Measurements from ENCODE around the gene FOXD4L4.
"Not testable (repeated sequence)": the region's sequence is repeated elsewhere in the genome, so short reads cannot be mapped to it uniquely, and the experiment has no call there.

The FOXD4L4 gene
- total RNA-seq: 0 to 0.11 (median 0.04) reads per million in 3 experiments

DNA sequence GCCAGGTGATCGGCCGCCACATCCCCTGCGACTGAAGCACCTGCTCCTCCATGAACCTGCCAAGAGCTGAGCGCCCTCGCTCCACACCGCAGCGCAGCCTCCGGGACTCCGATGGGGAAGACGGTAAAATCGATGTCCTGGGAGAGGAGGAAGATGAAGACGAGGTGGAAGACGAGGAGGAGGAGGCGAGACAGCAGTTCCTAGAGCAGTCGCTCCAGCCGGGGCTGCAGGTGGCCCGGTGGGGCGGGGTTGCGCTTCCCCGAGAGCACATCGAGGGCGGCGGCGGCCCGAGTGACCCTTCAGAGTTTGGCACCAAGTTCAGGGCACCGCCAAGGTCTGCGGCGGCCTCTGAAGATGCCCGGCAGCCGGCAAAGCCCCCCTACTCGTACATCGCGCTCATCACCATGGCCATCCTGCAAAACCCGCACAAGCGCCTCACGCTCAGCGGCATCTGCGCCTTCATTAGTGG lies at the start of gene FOXD4L4:
FOXD4L4 (plus strand) TSS at position 51 of the 469 bp plus-strand sequence; CDS start at position 51, 0 bp downstream.
- DNase-seq: not testable (repeated sequence)

DNA sequence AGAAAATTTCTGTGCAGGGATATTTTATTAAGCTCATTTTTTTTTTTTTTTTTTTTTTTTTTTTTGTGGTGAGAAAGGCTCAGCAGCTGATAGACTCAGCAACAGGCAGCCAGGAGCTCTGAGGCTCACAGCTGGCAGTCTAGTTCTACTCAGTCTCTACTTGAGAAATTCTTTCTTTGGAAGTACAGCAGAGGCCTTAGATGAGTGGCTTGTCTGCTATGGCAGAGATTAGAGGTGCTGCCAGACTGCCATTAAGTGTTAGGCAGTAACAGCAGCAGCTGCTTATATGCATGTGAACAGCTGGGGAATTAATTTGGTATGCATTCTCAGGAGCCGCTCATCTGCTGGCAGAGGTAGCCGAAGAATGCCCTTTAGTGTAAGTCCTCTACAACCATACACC lies 33.4 kb upstream of the FOXD4L4 start:
- DNase-seq: not testable (repeated sequence)

DNA sequence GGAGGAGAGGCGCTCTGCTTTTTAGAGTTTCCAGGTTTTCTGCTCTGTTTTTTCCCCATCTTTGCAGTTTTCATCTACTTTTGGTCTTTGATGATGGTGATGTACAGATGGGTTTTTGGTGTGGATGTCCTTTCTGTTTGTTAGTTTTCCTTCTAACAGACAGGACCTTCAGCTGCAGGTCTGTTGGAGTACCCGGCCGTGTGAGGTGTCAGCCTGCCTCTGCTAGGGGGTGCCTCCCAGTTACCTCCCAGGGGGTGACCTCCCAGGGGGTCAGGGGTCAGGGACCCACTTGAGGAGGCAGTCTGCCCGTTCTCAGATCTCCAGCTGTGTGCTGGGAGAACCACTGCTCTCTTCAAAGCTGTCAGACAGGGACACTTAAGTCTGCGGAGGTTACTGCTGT lies 22.5 kb upstream of the FOXD4L4 start:
- not testable (repeated sequence) for DNase-seq

DNA sequence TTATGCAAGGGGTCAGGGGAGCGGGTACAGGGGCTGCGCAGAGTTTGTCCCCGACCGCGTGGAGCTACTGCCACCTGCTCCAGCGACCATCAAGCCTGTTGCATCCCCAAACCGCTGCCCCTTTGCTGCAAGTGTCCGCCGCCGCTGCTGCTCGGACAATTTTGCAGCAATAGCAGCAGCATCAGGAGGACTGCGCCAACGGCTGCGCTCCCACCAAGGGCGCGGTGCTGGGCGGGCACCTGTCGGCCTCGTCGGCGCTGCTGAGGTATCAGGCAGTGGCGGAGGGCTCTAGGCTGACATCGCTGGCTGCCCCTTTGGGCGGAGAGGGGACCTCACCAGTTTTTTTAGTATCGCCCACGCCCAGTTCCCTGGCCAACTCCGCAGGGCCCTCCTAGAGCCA lies 1.2 kb downstream of the FOXD4L4 start:
- not testable (repeated sequence) for DNase-seq
